ENCODE results near the gene NTNG1. TPM values are rescaled to one million over a fixed set of nuclear protein-coding genes. Genes with fewer than 3 reads are reported as not detected.

Gene NTNG1
- total and polyA plus RNA-seq, 2 of the 13 experiments (the other 11 are each of a cell fraction or from before 2014, with no cell fraction given): not detected

- TF ChIP-seq GLMP (CRISPR knock-in tag; IDR thresholded peaks at IDR 0.05; ENCODE audit: borderline replicate concordance) (no peak), SP4 (CRISPR knock-in tag; IDR thresholded peaks at IDR 0.05) (no peak)
Observed at GRCh38 chr1:107525961-107526360, 385.1 kb downstream of the NTNG1 start (continued).

- intact Hi-C loops (cut with micrococcal nuclease; ENCODE audit: unreplicated experiment): loop anchor here (2.0 to 5.0 kb wide), 2 partner anchors 71 to 156 kb away; no protein-coding TSS in a partner anchor
- WGBS (ENCODE audit: low lambda C conversion rate): 5% methylated on average over 2 of the region's 2 CpGs
- H3K4me2 ChIP-seq (ENCODE audit: low read depth, low read length): peak overlapping the region; percentile 45
- no TSS peak for BruUV-seq (replicated peaks)
- peak overlapping the region; percentile 76 for H3K27ac ChIP-seq (ENCODE audit: extremely low read length, insufficient read depth, low read length)
- H2AFZ ChIP-seq (ENCODE audit: low read length): no peak overlapping the region
- no peaks in the 10 kb centered on the region for H4K20me1 ChIP-seq (ENCODE audit: insufficient read depth, low read length)
- H3K4me3 ChIP-seq (replicated peaks in 1 of 3; ENCODE audit: insufficient read depth in 1 of 3, low read depth in 2 of 3, low read length in 3 of 3): peak overlapping the region in 1 of 3 experiments; percentile 11; a peak in 1 of 6 replicates
- H3K4me1 ChIP-seq (ENCODE audit: insufficient read depth, low read length): peaks cover 72% of the 10 kb centered on the region
- no peaks in the 10 kb centered on the region for H3K9me3 ChIP-seq (ENCODE audit: low read length)
- H3K79me2 ChIP-seq (ENCODE audit: insufficient read depth, low read length): no peaks in the 10 kb centered on the region
- peak; percentile 92 for FAIRE-seq
- peak; percentile 95 for ATAC-seq
- peak; percentile 98 for DNase-seq (ENCODE audit: low spot score)
- CTCF ChIA-PET (ENCODE audit: low intra/inter-chr PET ratio, low total read pairs): interaction anchor here (0.9 to 2.0 kb wide), 2 partner anchors 95 to 96 kb away, joined by 3 to 5 read pairs; no protein-coding TSS in a partner anchor
- peak overlapping the region; percentile 46 for H3K9ac ChIP-seq (ENCODE audit: insufficient read depth, low read depth, low read length)
- in situ Hi-C loops (cut with HindIII; ENCODE audit: extremely low pct_ligation_motif_present, low pct_unique_long_range_greater_than_20kb): loop anchor here (5.0 kb wide), 1 partner anchor 94 kb away; no protein-coding TSS in a partner anchor
- POLR2A ChIA-PET: interaction anchor here (1.0 to 2.0 kb wide), 4 partner anchors 71 to 156 kb away, joined by 3 to 8 read pairs (median 7); no protein-coding TSS in a partner anchor
- H3K27me3 ChIP-seq (ENCODE audit: control insufficient read depth in 1 of 2, insufficient read depth in 2 of 2, low read length in 2 of 2): no peaks in the 10 kb centered on the region
- no peaks in the 10 kb centered on the region for H3K36me3 ChIP-seq (replicated peaks in 1 of 2; ENCODE audit: control insufficient read depth in 1 of 2, insufficient read depth in 2 of 2, low read length in 2 of 2)
- TF ChIP-seq ZBTB10 (CRISPR knock-in tag; IDR thresholded peaks at IDR 0.05; ENCODE audit: borderline replicate concordance): peak; percentile 56
- no peak for TF ChIP-seq ZNF891 (CRISPR knock-in tag; IDR thresholded peaks at IDR 0.05)
- TF ChIP-seq NKX3-1 (CRISPR knock-in tag; IDR thresholded peaks at IDR 0.05): peak; percentile 80
- no peak for TF ChIP-seq NCOA5 (CRISPR knock-in tag; IDR thresholded peaks at IDR 0.05)
- peak; percentile 99 for TF ChIP-seq NFIC (IDR thresholded peaks at IDR 0.05; ENCODE audit: low read length)
- peak; percentile 93 for TF ChIP-seq ASH2L (IDR thresholded peaks at IDR 0.05; ENCODE audit: insufficient read length, low read depth, low read length)
- TF ChIP-seq ZNF124 (CRISPR knock-in tag; IDR thresholded peaks at IDR 0.05): 0 out of 2 replicates have a peak, but pooled peaks have one; percentile 58
- no peak for TF ChIP-seq SNAPC2 (CRISPR knock-in tag; IDR thresholded peaks at IDR 0.05)
- TF ChIP-seq SNAPC5 (CRISPR knock-in tag; IDR thresholded peaks at IDR 0.05; ENCODE audit: borderline replicate concordance): no peak
- no peak for TF ChIP-seq ZNF616 (CRISPR knock-in tag; IDR thresholded peaks at IDR 0.05; ENCODE audit: low read depth)
- peak; percentile 67; the same call in 1 of the 2 replicates for TF ChIP-seq RXRA (CRISPR knock-in tag; IDR thresholded peaks at IDR 0.05)
- TF ChIP-seq ZFAT (CRISPR knock-in tag; conservative IDR thresholded peaks at IDR 0.05): no peak
- peak in 1 of 2 experiments; percentile 78; a peak in 2 of 4 replicates for TF ChIP-seq KLF16 (CRISPR knock-in tag; IDR thresholded peaks at IDR 0.05)
- TF ChIP-seq GATAD2A (CRISPR knock-in tag; IDR thresholded peaks at IDR 0.05): peak; percentile 96
- no peak for TF ChIP-seq GZF1 (CRISPR knock-in tag; IDR thresholded peaks at IDR 0.05)
- TF ChIP-seq ZNF260 (CRISPR knock-in tag; IDR thresholded peaks at IDR 0.05; ENCODE audit: borderline replicate concordance, low read depth): no peak
- peak; percentile 55; the same call in 1 of the 2 replicates for TF ChIP-seq SALL2 (CRISPR knock-in tag; IDR thresholded peaks at IDR 0.05)
- TF ChIP-seq SIN3A (IDR thresholded peaks at IDR 0.05; ENCODE audit: borderline replicate concordance, low read depth, low read length): 0 out of 2 replicates have a peak, but pooled peaks have one; percentile 30
Observed at GRCh38 chr1:107526524-107527198, 385.8 kb downstream of the NTNG1 start.
